ENCODE results near the gene MRC1. TPM values are rescaled to one million over a fixed set of nuclear protein-coding genes. Genes with fewer than 3 reads are reported as not detected.

Gene MRC1
- total RNA-seq, 1 experiment from 2014 or later, result 0.05 TPM

DNA sequence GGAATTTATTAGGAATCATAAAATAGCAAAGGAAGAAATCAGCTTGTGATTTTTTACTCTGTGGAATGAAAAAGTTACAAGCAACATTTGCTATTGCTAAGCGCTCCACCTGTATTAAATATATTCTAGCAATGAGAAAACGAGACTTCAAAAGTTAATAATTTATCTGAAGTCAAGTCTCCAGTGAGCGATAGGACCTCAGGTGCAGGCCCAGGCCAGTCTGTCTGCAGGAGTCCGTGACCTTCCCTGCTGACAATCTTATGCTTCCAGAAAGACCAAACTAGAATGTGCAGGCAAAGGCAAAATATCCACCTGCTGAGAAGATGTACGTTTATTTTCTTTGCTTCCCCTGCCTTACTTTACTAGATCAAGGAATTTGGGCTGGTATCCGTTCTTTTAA is 22.7 kb downstream of the MRC1 start:
- BruUV-seq (replicated peaks), result no TSS peak
- DNase-seq, result no peak
- no peak overlapping the region for H3K4me3 Mint-ChIP-seq (ENCODE audit: unreplicated experiment)
- peaks cover 5% of the 10 kb centered on the region for H3K27me3 Mint-ChIP-seq (ENCODE audit: insufficient read depth, unreplicated experiment)
- peaks cover 11% of the 10 kb centered on the region for H3K4me1 ChIP-seq
- H3K36me3 ChIP-seq (ENCODE audit: control insufficient read depth, insufficient read depth, low read length), result no peaks in the 10 kb centered on the region
- H3K36me3 Mint-ChIP-seq (ENCODE audit: insufficient read depth, unreplicated experiment), result no peaks in the 10 kb centered on the region
- H3K9me3 ChIP-seq, result peaks cover 4% of the 10 kb centered on the region; the same call in 1 of the 2 replicates
- H3K4me1 Mint-ChIP-seq (ENCODE audit: low read depth, unreplicated experiment), result peaks cover 17% of the 10 kb centered on the region
- H3K4me3 ChIP-seq (ENCODE audit: low read depth, low read length), result no peak overlapping the region
- no peaks in the 10 kb centered on the region for H3K27me3 ChIP-seq (replicated peaks; ENCODE audit: control insufficient read depth, insufficient read depth, low read length)
- intact Hi-C loops (cut with micrococcal nuclease; ENCODE audit: unreplicated experiment), result no loop called here
- H3K27ac Mint-ChIP-seq (ENCODE audit: unreplicated experiment), result no peak overlapping the region
- no peaks in the 10 kb centered on the region for H3K9me3 Mint-ChIP-seq (ENCODE audit: unreplicated experiment)
- POLR2A ChIA-PET, result no interaction called here
- TF ChIP-seq, protein P1, sequence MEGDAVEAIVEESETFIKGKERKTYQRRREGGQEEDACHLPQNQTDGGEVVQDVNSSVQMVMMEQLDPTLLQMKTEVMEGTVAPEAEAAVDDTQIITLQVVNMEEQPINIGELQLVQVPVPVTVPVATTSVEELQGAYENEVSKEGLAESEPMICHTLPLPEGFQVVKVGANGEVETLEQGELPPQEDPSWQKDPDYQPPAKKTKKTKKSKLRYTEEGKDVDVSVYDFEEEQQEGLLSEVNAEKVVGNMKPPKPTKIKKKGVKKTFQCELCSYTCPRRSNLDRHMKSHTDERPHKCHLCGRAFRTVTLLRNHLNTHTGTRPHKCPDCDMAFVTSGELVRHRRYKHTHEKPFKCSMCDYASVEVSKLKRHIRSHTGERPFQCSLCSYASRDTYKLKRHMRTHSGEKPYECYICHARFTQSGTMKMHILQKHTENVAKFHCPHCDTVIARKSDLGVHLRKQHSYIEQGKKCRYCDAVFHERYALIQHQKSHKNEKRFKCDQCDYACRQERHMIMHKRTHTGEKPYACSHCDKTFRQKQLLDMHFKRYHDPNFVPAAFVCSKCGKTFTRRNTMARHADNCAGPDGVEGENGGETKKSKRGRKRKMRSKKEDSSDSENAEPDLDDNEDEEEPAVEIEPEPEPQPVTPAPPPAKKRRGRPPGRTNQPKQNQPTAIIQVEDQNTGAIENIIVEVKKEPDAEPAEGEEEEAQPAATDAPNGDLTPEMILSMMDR (IDR thresholded peaks at IDR 0.05; ENCODE audit: insufficient read depth in 1 of 2, low read depth in 1 of 2, low read length in 1 of 2, severe bottlenecking in 1 of 2, unreplicated experiment in 1 of 2), result no peak
- CTCF ChIA-PET, result no interaction called here

DNA sequence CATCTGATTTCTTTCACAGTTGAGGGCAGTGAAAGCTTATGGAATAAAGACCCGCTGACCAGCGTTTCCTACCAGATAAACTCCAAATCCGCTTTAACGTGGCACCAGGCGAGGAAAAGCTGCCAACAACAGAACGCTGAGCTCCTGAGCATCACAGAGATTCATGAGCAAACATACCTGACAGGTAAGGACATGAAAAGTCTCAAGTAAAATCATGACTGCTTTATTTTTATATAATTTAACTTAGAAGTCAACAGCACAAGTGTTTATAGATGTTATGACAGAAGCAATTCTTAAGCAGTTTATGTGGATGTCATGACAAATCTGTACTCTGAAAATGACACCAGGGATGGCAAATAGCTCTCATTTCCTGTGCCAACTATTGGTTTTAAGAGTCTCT is 24.5 kb downstream of the MRC1 start:
- no peak for DNase-seq
- TF ChIP-seq, protein P1 (IDR thresholded peaks at IDR 0.05; ENCODE audit: insufficient read depth in 1 of 2, low read depth in 1 of 2, low read length in 1 of 2, severe bottlenecking in 1 of 2, unreplicated experiment in 1 of 2), result no peak
- Mint-ChIP-seq H3K36me3 (ENCODE audit: insufficient read depth, unreplicated experiment) (no peaks in the 10 kb centered on the region), H3K27me3 (ENCODE audit: insufficient read depth, unreplicated experiment) (peaks cover 2% of the 10 kb centered on the region), H3K4me3 (ENCODE audit: unreplicated experiment) (no peak overlapping the region), H3K9me3 (ENCODE audit: unreplicated experiment) (no peaks in the 10 kb centered on the region), H3K27ac (ENCODE audit: unreplicated experiment) (no peak overlapping the region), H3K4me1 (ENCODE audit: low read depth, unreplicated experiment) (peaks cover 20% of the 10 kb centered on the region)
- POLR2A ChIA-PET, result no interaction called here
- peaks cover 4% of the 10 kb centered on the region; the same call in 1 of the 2 replicates for H3K9me3 ChIP-seq
- H3K4me1 ChIP-seq, result peaks cover 11% of the 10 kb centered on the region
- intact Hi-C loops (cut with micrococcal nuclease; ENCODE audit: unreplicated experiment), result no loop called here
- H3K36me3 ChIP-seq (ENCODE audit: control insufficient read depth, insufficient read depth, low read length), result no peaks in the 10 kb centered on the region
- CTCF ChIA-PET, result no interaction called here
- no TSS peak for BruUV-seq (replicated peaks)
- no peaks in the 10 kb centered on the region for H3K27me3 ChIP-seq (replicated peaks; ENCODE audit: control insufficient read depth, insufficient read depth, low read length)
- no peak overlapping the region for H3K4me3 ChIP-seq (ENCODE audit: low read depth, low read length)

DNA sequence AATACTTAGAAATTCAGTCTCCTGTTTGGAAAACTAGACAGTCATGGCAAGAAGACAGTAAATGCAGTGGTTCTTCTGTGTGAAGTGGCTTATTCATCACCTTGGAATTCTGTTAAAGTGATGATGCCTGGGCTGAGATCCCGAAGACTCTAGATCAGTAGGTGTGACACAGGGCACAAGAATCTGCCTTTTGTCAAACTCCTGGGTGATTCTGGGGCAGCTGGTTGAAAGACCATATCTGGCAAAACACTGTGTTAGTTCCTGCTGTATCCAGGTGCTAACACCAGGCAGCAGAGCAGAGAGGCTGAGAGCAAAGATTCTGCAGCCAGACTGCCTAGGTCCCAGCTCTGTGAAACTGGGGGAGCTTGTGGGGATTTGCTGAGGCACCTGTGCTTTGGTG is 26.5 kb downstream of the MRC1 start:
- intact Hi-C loops (cut with micrococcal nuclease; ENCODE audit: unreplicated experiment), result no loop called here
- peaks cover 20% of the 10 kb centered on the region for H3K4me1 Mint-ChIP-seq (ENCODE audit: low read depth, unreplicated experiment)
- H3K27ac Mint-ChIP-seq (ENCODE audit: unreplicated experiment), result peak overlapping the region; percentile 26
- H3K9me3 Mint-ChIP-seq (ENCODE audit: unreplicated experiment), result no peaks in the 10 kb centered on the region
- Histone ChIP-seq H3K36me3 (ENCODE audit: control insufficient read depth, insufficient read depth, low read length) (no peaks in the 10 kb centered on the region), H3K4me1 (peaks cover 11% of the 10 kb centered on the region), H3K9me3 (no peaks in the 10 kb centered on the region), H3K27me3 (replicated peaks; ENCODE audit: control insufficient read depth, insufficient read depth, low read length) (no peaks in the 10 kb centered on the region), H3K4me3 (ENCODE audit: low read depth, low read length) (no peak overlapping the region)
- peak; percentile 29 to 51 for DNase-seq
- ChIA-PET CTCF (no interaction called here), POLR2A (no interaction called here)
- H3K4me3 Mint-ChIP-seq (ENCODE audit: unreplicated experiment), result peak overlapping the region; percentile 55
- BruUV-seq (replicated peaks), result no TSS peak
- no peaks in the 10 kb centered on the region for H3K27me3 Mint-ChIP-seq (ENCODE audit: insufficient read depth, unreplicated experiment)
- no peaks in the 10 kb centered on the region for H3K36me3 Mint-ChIP-seq (ENCODE audit: insufficient read depth, unreplicated experiment)
- TF ChIP-seq, protein P1 (IDR thresholded peaks at IDR 0.05; ENCODE audit: insufficient read depth in 1 of 2, low read depth in 1 of 2, low read length in 1 of 2, severe bottlenecking in 1 of 2, unreplicated experiment in 1 of 2), result no peak
